ENCODE results near the gene RNF214. TPM values are rescaled to one million over a fixed set of nuclear protein-coding genes. Genes with fewer than 3 reads are reported as not detected.
A peak's percentile ranks its signal among the peaks of the same experiment; 100 is the strongest.
"Not testable (repeated sequence)": the region's sequence is repeated elsewhere in the genome, so short reads cannot be mapped to it uniquely, and the experiment has no call there.

RNF214 gene
- total RNA-seq, 1 donor from 2014 or later = 8.9 TPM

DNA sequence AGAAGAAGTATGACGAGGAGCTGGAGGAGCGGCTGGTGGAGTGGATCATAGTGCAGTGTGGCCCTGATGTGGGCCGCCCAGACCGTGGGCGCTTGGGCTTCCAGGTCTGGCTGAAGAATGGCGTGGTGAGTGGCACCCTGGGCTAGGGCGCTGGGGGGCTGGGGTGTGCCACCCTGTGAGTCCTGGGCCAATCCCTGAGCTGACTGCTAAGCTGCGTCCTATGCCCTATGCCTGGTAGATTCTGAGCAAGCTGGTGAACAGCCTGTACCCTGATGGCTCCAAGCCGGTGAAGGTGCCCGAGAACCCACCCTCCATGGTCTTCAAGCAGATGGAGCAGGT is 29.4 kb upstream of the RNF214 start:
- H3K27me3 ChIP-seq (ENCODE audit: control insufficient read depth in 3 of 3, insufficient read depth in 3 of 3, low read length in 3 of 3) = peaks cover 0 to 4% (median 0%) of the 10 kb centered on the region in 3 donors
- H3K9me3 ChIP-seq (ENCODE audit: control insufficient read depth in 3 of 3, low read length in 3 of 3) = no peaks in the 10 kb centered on the region
- peak overlapping the region; percentile 88 for H3K27ac ChIP-seq (ENCODE audit: low read depth, low read length)
- peak overlapping the region in 2 of 3 donors; percentile 22 to 27 for H3K4me3 ChIP-seq (ENCODE audit: low read length in 3 of 3)
- H3K9ac ChIP-seq (ENCODE audit: low read depth in 1 of 3, low read length in 3 of 3) = peak overlapping the region in 1 of 3 donors; percentile 80
- H3K4me1 ChIP-seq (ENCODE audit: control insufficient read depth in 3 of 3, insufficient read depth in 3 of 3, low read length in 3 of 3) = peaks cover 43 to 54% (median 51%) of the 10 kb centered on the region in 3 donors
- peaks cover 16 to 24% (median 16%) of the 10 kb centered on the region in 3 donors for H3K36me3 ChIP-seq (ENCODE audit: control insufficient read depth in 3 of 3, insufficient read depth in 3 of 3, low read length in 3 of 3)

DNA sequence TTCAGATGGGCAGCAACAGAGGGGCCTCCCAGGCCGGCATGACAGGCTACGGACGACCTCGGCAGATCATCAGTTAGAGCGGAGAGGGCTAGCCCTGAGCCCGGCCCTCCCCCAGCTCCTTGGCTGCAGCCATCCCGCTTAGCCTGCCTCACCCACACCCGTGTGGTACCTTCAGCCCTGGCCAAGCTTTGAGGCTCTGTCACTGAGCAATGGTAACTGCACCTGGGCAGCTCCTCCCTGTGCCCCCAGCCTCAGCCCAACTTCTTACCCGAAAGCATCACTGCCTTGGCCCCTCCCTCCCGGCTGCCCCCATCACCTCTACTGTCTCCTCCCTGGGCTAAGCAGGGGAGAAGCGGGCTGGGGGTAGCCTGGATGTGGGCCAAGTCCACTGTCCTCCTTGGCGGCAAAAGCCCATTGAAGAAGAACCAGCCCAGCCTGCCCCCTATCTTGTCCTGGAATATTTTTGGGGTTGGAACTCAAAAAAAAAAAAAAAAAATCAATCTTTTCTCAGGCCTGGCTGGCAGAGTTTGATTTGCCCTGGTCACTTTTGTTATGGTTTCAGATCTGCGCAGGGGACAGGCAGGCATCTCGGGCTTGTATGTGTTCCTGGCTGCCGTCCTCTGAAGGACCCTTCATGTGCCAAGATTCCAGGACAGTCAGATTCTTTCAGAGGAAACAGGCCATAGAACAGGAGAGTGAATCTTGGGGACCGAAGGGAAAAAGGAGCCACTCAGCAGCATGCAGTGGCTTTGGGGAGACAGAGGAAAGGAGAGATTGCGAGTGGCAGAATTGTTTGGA is 28.0 kb upstream of the RNF214 start:
- peak overlapping the region; percentile 88 for H3K27ac ChIP-seq (ENCODE audit: low read depth, low read length)
- H3K9me3 ChIP-seq (ENCODE audit: control insufficient read depth in 3 of 3, low read length in 3 of 3) = no peaks in the 10 kb centered on the region
- H3K4me3 ChIP-seq (ENCODE audit: low read length in 3 of 3) = no peak overlapping the region
- H3K36me3 ChIP-seq (ENCODE audit: control insufficient read depth in 3 of 3, insufficient read depth in 3 of 3, low read length in 3 of 3) = peaks cover 12 to 22% (median 16%) of the 10 kb centered on the region in 3 donors
- H3K27me3 ChIP-seq (ENCODE audit: control insufficient read depth in 3 of 3, insufficient read depth in 3 of 3, low read length in 3 of 3) = no peaks in the 10 kb centered on the region
- peaks cover 37 to 47% (median 44%) of the 10 kb centered on the region in 3 donors for H3K4me1 ChIP-seq (ENCODE audit: control insufficient read depth in 3 of 3, insufficient read depth in 3 of 3, low read length in 3 of 3)
- peak overlapping the region in 2 of 3 donors; percentile 12 to 40 for H3K9ac ChIP-seq (ENCODE audit: low read depth in 1 of 3, low read length in 3 of 3)

DNA sequence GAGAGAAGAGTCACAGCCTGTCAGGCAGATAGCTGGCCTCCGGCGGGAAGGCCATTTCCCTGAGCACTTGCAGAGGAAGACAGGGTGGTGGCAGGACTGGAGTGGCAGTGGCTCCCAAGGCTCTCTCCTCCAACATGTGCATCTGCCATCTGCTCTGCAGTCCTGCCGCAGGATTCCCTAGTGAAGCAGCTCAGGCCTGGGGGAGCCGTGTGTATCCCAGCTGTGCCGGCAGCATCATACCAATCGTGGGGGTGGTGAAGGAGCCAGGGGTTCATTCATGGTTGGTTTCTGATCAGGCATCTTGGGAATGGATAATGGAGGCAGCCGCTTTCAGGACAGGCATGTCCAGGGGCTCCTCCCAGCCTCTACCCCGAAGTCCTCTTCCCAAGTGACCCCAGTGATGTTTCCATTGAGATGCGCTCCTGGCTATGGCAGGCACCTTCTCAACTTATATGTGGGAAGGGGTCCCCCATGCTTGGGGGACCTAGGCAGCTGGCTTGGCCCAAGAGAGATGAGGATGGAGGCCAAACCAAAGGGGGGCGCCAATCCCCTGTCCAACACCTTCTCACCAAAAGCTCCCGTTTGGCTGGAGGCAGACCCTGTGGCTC is 27.2 kb upstream of the RNF214 start:
- H3K36me3 ChIP-seq (ENCODE audit: control insufficient read depth in 3 of 3, insufficient read depth in 3 of 3, low read length in 3 of 3) = peaks cover 16 to 22% (median 20%) of the 10 kb centered on the region in 3 donors
- H3K27ac ChIP-seq (ENCODE audit: low read depth, low read length) = peak overlapping the region; percentile 88
- H3K4me3 ChIP-seq (ENCODE audit: low read length in 3 of 3) = no peak overlapping the region
- H3K9me3 ChIP-seq (ENCODE audit: control insufficient read depth in 3 of 3, low read length in 3 of 3) = no peaks in the 10 kb centered on the region
- no peaks in the 10 kb centered on the region for H3K27me3 ChIP-seq (ENCODE audit: control insufficient read depth in 3 of 3, insufficient read depth in 3 of 3, low read length in 3 of 3)
- peaks cover 37 to 47% (median 44%) of the 10 kb centered on the region in 3 donors for H3K4me1 ChIP-seq (ENCODE audit: control insufficient read depth in 3 of 3, insufficient read depth in 3 of 3, low read length in 3 of 3)
- H3K9ac ChIP-seq (ENCODE audit: low read depth in 1 of 3, low read length in 3 of 3) = peak overlapping the region in 2 of 3 donors; percentile 5 to 12

DNA sequence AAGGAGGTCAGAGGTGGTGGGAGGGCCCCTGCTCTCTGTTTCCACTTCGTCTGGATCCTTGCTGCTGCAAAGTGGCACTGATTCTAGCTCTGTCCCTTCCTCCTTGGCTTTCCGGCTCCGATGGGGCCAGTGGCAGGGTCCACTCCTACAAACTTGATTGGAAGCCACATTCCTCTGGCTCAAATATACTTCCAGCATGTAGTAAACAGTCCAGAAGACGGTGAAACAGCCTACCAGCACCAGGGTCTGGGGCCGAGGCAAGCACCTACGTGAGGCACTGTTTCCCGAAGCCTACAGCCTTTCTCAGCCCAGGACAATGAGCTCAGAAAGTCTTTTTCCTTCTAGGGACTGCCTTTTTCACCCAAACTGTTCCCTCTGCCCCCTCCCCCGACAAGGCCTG is 26.4 kb upstream of the RNF214 start:
- H3K4me1 ChIP-seq (ENCODE audit: control insufficient read depth in 3 of 3, insufficient read depth in 3 of 3, low read length in 3 of 3) = peaks cover 33 to 41% (median 41%) of the 10 kb centered on the region in 3 donors
- H3K9ac ChIP-seq (ENCODE audit: low read depth in 1 of 3, low read length in 3 of 3); H3K27ac ChIP-seq (ENCODE audit: low read depth, low read length); H3K4me3 ChIP-seq (ENCODE audit: low read length in 3 of 3); H3K27me3 ChIP-seq (ENCODE audit: control insufficient read depth in 3 of 3, insufficient read depth in 3 of 3, low read length in 3 of 3); H3K9me3 ChIP-seq (ENCODE audit: control insufficient read depth in 3 of 3, low read length in 3 of 3): not testable (repeated sequence)
- peaks cover 16 to 22% (median 22%) of the 10 kb centered on the region in 3 donors for H3K36me3 ChIP-seq (ENCODE audit: control insufficient read depth in 3 of 3, insufficient read depth in 3 of 3, low read length in 3 of 3)

DNA sequence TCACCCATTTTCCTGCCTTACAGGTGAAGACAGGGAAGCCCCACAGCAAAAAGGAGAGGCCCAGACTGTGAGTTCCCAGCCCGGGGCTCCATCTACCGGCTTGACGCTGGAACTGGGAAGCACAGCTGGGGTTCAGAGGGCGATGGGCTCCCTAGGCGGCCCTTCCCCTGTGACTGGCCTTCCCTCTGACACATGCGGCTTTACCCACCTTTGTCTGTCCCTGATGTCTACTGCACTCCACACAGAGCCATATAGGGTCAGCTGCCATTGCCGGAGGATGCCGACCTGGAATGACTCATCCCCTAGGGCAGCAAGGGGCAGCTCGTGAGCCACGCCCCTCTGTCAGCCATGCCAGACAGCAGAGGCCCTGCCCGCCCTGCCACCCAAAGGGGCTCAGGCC is 25.6 kb upstream of the RNF214 start:
- not testable (repeated sequence) for H3K27ac ChIP-seq (ENCODE audit: low read depth, low read length); H3K27me3 ChIP-seq (ENCODE audit: control insufficient read depth in 3 of 3, insufficient read depth in 3 of 3, low read length in 3 of 3); H3K9me3 ChIP-seq (ENCODE audit: control insufficient read depth in 3 of 3, low read length in 3 of 3); H3K9ac ChIP-seq (ENCODE audit: low read depth in 1 of 3, low read length in 3 of 3); H3K4me3 ChIP-seq (ENCODE audit: low read length in 3 of 3)
- Histone ChIP-seq H3K4me1 (ENCODE audit: control insufficient read depth in 3 of 3, insufficient read depth in 3 of 3, low read length in 3 of 3) (peaks cover 25 to 33% (median 33%) of the 10 kb centered on the region in 3 donors), H3K36me3 (ENCODE audit: control insufficient read depth in 3 of 3, insufficient read depth in 3 of 3, low read length in 3 of 3) (peaks cover 19 to 27% (median 22%) of the 10 kb centered on the region in 3 donors)

DNA sequence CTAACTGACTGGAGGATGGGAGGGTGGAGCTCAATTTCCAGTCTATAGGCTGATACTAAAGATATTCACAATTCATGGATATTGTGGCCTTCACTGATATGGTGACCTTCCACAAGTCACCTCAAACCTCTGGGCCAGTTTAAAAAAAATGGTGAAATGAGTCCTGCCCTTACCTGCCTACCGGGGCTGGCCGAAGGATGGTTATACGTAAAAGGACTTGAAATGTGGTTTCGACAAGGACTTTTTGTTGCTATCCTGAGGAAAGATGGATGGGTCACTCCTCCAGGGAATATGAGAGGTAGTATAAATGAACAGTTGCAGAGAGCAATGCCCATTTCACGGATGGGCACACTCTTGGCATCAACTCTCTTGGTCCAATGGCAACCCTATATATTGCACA is 25.0 kb upstream of the RNF214 start:
- Histone ChIP-seq H3K4me1 (ENCODE audit: control insufficient read depth in 3 of 3, insufficient read depth in 3 of 3, low read length in 3 of 3) (peaks cover 19 to 28% (median 27%) of the 10 kb centered on the region in 3 donors), H3K36me3 (ENCODE audit: control insufficient read depth in 3 of 3, insufficient read depth in 3 of 3, low read length in 3 of 3) (peaks cover 17 to 28% (median 19%) of the 10 kb centered on the region in 3 donors)
- H3K9me3 ChIP-seq (ENCODE audit: control insufficient read depth in 3 of 3, low read length in 3 of 3); H3K27me3 ChIP-seq (ENCODE audit: control insufficient read depth in 3 of 3, insufficient read depth in 3 of 3, low read length in 3 of 3); H3K27ac ChIP-seq (ENCODE audit: low read depth, low read length); H3K4me3 ChIP-seq (ENCODE audit: low read length in 3 of 3); H3K9ac ChIP-seq (ENCODE audit: low read depth in 1 of 3, low read length in 3 of 3): not testable (repeated sequence)

DNA sequence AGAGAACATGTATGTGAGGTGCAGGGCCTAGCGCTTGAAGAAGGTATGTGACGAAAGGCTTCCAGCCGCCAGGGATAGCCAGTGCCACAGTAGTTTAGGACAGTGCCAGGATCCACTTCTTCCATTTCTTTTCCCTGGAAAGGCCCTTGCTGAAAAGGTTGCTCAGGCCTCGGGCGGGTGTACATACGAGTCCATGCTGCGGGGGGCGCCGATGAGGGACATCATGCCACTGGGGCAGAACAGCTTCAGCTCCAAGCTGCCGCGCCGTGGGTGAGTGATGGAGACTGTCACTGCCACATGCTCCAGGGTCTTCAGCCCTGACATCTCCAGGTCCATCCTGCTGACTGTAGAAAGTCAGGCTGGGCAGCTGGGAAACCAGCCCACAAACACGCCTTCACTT is 23.8 kb upstream of the RNF214 start:
- Histone ChIP-seq H3K4me1 (ENCODE audit: control insufficient read depth in 3 of 3, insufficient read depth in 3 of 3, low read length in 3 of 3) (peaks cover 14 to 17% (median 17%) of the 10 kb centered on the region in 3 donors), H3K36me3 (ENCODE audit: control insufficient read depth in 3 of 3, insufficient read depth in 3 of 3, low read length in 3 of 3) (peaks cover 17 to 30% (median 22%) of the 10 kb centered on the region in 3 donors)
- not testable (repeated sequence) for H3K9ac ChIP-seq (ENCODE audit: low read depth in 1 of 3, low read length in 3 of 3); H3K27me3 ChIP-seq (ENCODE audit: control insufficient read depth in 3 of 3, insufficient read depth in 3 of 3, low read length in 3 of 3); H3K27ac ChIP-seq (ENCODE audit: low read depth, low read length); H3K9me3 ChIP-seq (ENCODE audit: control insufficient read depth in 3 of 3, low read length in 3 of 3); H3K4me3 ChIP-seq (ENCODE audit: low read length in 3 of 3)

DNA sequence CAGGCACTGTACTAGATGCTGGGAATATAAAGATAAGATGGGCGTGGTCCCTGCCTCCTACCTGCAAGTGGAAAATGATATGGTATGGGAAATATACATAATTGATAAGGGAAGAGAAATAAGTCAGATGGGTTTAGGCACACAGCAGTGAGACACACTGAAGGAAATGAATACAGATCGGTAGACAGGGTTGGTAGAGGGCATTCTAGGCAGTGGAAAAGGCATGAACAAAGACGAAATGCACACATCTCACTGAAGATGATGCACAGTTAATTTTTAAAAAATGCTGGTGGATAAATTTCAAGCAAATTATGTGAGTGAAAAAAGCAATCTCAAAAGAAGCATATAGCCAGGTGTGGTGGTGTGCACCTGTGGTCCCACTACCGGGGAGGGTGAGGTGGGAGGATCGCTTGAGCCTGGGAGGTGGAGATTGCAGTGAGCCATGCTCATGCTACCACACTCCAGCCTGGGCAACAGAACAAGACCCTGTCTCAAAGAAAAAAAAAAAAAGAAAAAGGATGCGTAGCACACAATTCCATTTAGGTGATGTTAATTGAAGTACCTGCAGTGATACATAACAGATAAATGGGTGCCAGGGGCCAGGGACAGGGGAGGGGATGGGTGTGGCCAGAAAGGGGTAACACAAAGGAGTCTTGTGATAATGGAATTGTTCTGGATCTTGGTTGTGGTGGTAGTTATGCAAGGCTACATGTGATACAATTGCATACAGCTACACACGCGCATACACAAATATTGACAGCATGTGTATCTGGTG is 22.9 kb upstream of the RNF214 start:
- peaks cover 16 to 32% (median 24%) of the 10 kb centered on the region in 3 donors for H3K36me3 ChIP-seq (ENCODE audit: control insufficient read depth in 3 of 3, insufficient read depth in 3 of 3, low read length in 3 of 3)
- H3K9me3 ChIP-seq (ENCODE audit: control insufficient read depth in 3 of 3, low read length in 3 of 3); H3K27me3 ChIP-seq (ENCODE audit: control insufficient read depth in 3 of 3, insufficient read depth in 3 of 3, low read length in 3 of 3); H3K27ac ChIP-seq (ENCODE audit: low read depth, low read length); H3K4me1 ChIP-seq (ENCODE audit: control insufficient read depth in 3 of 3, insufficient read depth in 3 of 3, low read length in 3 of 3); H3K4me3 ChIP-seq (ENCODE audit: low read length in 3 of 3); H3K9ac ChIP-seq (ENCODE audit: low read depth in 1 of 3, low read length in 3 of 3): not testable (repeated sequence)

DNA sequence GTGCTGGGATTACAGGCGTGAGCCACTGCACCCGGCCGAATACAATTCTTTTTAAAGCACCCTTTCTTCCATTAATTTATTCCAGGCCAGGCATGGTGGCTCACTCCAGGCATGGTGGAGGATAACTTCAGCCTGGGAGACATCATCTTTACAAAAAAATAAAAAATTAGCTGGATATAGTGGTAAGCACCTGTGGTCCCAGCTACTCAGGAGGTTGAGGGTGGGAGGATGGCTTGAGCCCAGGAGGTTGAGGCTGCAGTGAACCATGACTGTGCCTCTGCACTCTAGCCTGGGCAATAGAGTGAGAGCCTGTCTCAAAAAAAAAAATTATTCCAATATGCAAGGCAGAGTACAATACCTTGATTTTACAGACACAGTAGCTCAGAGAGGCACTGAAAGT is 21.9 kb upstream of the RNF214 start:
- no peak overlapping the region for H3K9ac ChIP-seq (ENCODE audit: low read depth in 1 of 3, low read length in 3 of 3)
- no peaks in the 10 kb centered on the region for H3K9me3 ChIP-seq (ENCODE audit: control insufficient read depth in 3 of 3, low read length in 3 of 3)
- no peak overlapping the region for H3K4me3 ChIP-seq (ENCODE audit: low read length in 3 of 3)
- no peak overlapping the region for H3K27ac ChIP-seq (ENCODE audit: low read depth, low read length)
- peaks cover 16 to 32% (median 28%) of the 10 kb centered on the region in 3 donors for H3K36me3 ChIP-seq (ENCODE audit: control insufficient read depth in 3 of 3, insufficient read depth in 3 of 3, low read length in 3 of 3)
- H3K27me3 ChIP-seq (ENCODE audit: control insufficient read depth in 3 of 3, insufficient read depth in 3 of 3, low read length in 3 of 3) = no peaks in the 10 kb centered on the region
- H3K4me1 ChIP-seq (ENCODE audit: control insufficient read depth in 3 of 3, insufficient read depth in 3 of 3, low read length in 3 of 3) = no peaks in the 10 kb centered on the region
